HEK293T (cell line): ENCODE measurements around the gene MAFB.

Source experiments
- CTCF ChIA-PET: fragments of 350-600 bp; formaldehyde crosslinking; extraction: SDS; loops from one replicate; lab custom pipeline; 2021; ENCODE audit warnings: antibody characterized with exemption, inconsistent platforms; lab: Yijun Ruan, JAX
- POLR2A ChIA-PET: fragments of 350-600 bp; formaldehyde crosslinking; extraction: SDS; loops from one replicate; lab custom pipeline; 2020; ENCODE audit warnings: antibody characterized with exemption, inconsistent platforms; lab: Yijun Ruan, JAX
- DNase-seq: peaks from one replicate; pipeline ENCODE4 v3.0.0; 2012; ENCODE audit warnings: mixed read lengths; ENCODE audit errors: extremely low spot score
- ARNT ChIP-seq: fragments of 450-650 bp; IDR thresholded peaks from 2 replicates; pipeline ENCODE4 v1.6.1; 2017; ENCODE audit warnings: mild to moderate bottlenecking
- BHLHE40 ChIP-seq: fragments of 450-650 bp; IDR thresholded peaks from 2 replicates; pipeline ENCODE4 v1.6.1; 2016; ENCODE audit warnings: mild to moderate bottlenecking, moderate library complexity, borderline replicate concordance
- CTBP1 ChIP-seq: fragments of 450-650 bp; IDR thresholded peaks from 2 replicates; pipeline ENCODE4 v1.6.1; 2016; ENCODE audit warnings: borderline replicate concordance
- ELF4 ChIP-seq: fragments of 450-650 bp; IDR thresholded peaks from 2 replicates; pipeline ENCODE4 v1.6.1; 2017; ENCODE audit warnings: antibody characterized with exemption
- FOXA1 ChIP-seq: fragments of 450-650 bp; IDR thresholded peaks from 2 replicates; pipeline ENCODE4 v1.6.1; 2016; ENCODE audit warnings: mild to moderate bottlenecking
- FOXK2 ChIP-seq: fragments of 450-650 bp; IDR thresholded peaks from 2 replicates; pipeline ENCODE4 v1.6.1; 2016; ENCODE audit warnings: mild to moderate bottlenecking
- FOXM1 ChIP-seq: fragments of 450-650 bp; IDR thresholded peaks from 2 replicates; pipeline ENCODE4 v1.6.1; 2017; ENCODE audit warnings: mild to moderate bottlenecking, borderline replicate concordance
- HDGF ChIP-seq: fragments of 450-650 bp; IDR thresholded peaks from 2 replicates; pipeline ENCODE4 v1.6.1; 2017; ENCODE audit warnings: antibody characterized with exemption, borderline replicate concordance
- L3MBTL2 ChIP-seq: fragments of 450-650 bp; conservative IDR thresholded peaks from 2 replicates; pipeline ENCODE4 v1.6.1; 2016; ENCODE audit warnings: mild to moderate bottlenecking
- LEF1 ChIP-seq: fragments of 450-650 bp; IDR thresholded peaks from 2 replicates; pipeline ENCODE4 v1.6.1; 2017; ENCODE audit warnings: mild to moderate bottlenecking, borderline replicate concordance
- NFRKB ChIP-seq: fragments of 450-650 bp; IDR thresholded peaks from 2 replicates; pipeline ENCODE4 v1.6.1; 2016; ENCODE audit warnings: mild to moderate bottlenecking, moderate library complexity
- SP1 ChIP-seq: fragments of 450-650 bp; IDR thresholded peaks from 2 replicates; pipeline ENCODE4 v1.6.1; 2017
- SUZ12 ChIP-seq: fragments of 450-650 bp; IDR thresholded peaks from 2 replicates; pipeline ENCODE4 v1.6.1; 2016; ENCODE audit warnings: mild to moderate bottlenecking
- TARDBP ChIP-seq: fragments of 450-650 bp; IDR thresholded peaks from 2 replicates; pipeline ENCODE4 v1.6.1; 2016
- ZNF384 ChIP-seq: fragments of 450-650 bp; IDR thresholded peaks from 2 replicates; pipeline ENCODE4 v1.6.1; 2016
- TF ChIP-seq, protein P1 (sequence below): fragments of 450-650 bp; IDR thresholded peaks from 2 replicates; pipeline ENCODE4 v1.6.1; 2016

Gene MAFB

DNA sequence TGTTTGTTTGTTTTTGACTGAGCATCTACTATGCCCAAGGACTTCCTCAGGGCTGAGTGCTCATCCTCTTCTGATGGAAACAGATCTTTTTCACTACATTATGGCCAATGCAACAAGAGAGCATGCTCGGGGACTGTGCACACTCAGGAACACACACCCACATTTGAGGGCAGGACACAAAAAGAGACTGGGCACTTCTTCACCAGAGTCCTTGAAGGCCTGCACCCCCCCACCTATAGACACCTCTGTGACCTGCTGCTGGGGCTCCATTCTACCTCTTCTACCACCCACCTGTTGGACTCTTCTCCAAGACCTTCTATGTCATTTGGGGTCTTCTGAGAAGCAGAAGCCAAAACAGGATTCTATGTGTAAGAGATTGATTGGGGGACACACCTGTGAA, 9.2 kb upstream of the MAFB start:
- no peak for DNase-seq
- TF ChIP-seq CTBP1 = no peak
- TF ChIP-seq, protein P1, sequence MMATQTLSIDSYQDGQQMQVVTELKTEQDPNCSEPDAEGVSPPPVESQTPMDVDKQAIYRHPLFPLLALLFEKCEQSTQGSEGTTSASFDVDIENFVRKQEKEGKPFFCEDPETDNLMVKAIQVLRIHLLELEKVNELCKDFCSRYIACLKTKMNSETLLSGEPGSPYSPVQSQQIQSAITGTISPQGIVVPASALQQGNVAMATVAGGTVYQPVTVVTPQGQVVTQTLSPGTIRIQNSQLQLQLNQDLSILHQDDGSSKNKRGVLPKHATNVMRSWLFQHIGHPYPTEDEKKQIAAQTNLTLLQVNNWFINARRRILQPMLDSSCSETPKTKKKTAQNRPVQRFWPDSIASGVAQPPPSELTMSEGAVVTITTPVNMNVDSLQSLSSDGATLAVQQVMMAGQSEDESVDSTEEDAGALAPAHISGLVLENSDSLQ = no peak
- TF ChIP-seq FOXK2 = no peak
- no peak for TF ChIP-seq FOXA1
- no peak for TF ChIP-seq FOXM1
- no peak for TF ChIP-seq ZNF384
- no peak for TF ChIP-seq BHLHE40
- ChIA-PET CTCF (no interaction called here), POLR2A (no interaction called here)

DNA sequence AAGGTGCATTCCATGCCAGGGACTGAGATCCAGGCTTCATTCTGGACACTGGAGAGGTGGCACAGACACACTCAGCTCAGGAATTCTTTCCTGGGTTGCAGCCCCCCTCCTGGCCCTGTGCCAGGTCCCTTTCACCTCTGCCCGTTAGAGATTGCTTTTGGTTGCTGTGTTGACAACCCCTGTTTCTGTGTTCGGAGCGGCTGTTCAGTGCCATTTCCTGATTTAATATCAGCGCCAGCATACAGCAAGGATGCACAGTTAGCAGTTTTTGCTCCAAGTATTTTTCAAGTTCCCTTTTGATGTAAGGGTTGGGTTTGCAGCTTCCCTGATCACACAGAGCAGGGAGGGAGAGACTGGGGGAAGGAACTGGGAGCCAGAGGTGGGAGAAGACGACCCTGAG, 8.5 kb upstream of the MAFB start:
- ChIA-PET CTCF (no interaction called here), POLR2A (no interaction called here)
- DNase-seq = no peak
- TF ChIP-seq, protein P1 = no peak
- no peak for TF ChIP-seq FOXM1
- TF ChIP-seq TARDBP = no peak
- no peak for TF ChIP-seq LEF1
- no peak for TF ChIP-seq FOXA1
- TF ChIP-seq L3MBTL2 = no peak
- no peak for TF ChIP-seq CTBP1
- TF ChIP-seq BHLHE40 = no peak
- no peak for TF ChIP-seq SUZ12
- no peak for TF ChIP-seq ARNT
- TF ChIP-seq HDGF = no peak
- no peak for TF ChIP-seq NFRKB
- TF ChIP-seq ZNF384 = no peak
- TF ChIP-seq FOXK2 = no peak
- no peak for TF ChIP-seq SP1
- TF ChIP-seq ELF4 = no peak

- no peak for DNase-seq
- CTCF ChIA-PET = interaction anchor here (1.3 kb wide), 1 partner anchor 268 kb away, joined by 5 read pairs; no protein-coding TSS in a partner anchor
- no peak for TF ChIP-seq FOXM1
- no peak for TF ChIP-seq BHLHE40
- no peak for TF ChIP-seq FOXA1
- no peak for TF ChIP-seq L3MBTL2
- TF ChIP-seq, protein P1 = no peak
- TF ChIP-seq HDGF = no peak
- no peak for TF ChIP-seq ARNT
- TF ChIP-seq SP1 = no peak
- TF ChIP-seq ZNF384 = no peak
- no peak for TF ChIP-seq SUZ12
- TF ChIP-seq CTBP1 = no peak
- TF ChIP-seq NFRKB = no peak
- TF ChIP-seq FOXK2 = no peak
- TF ChIP-seq TARDBP = no peak
- no peak for TF ChIP-seq ELF4
- POLR2A ChIA-PET = no interaction called here
Measured at GRCh38 chr20:40695214-40695613, 6.2 kb upstream of the MAFB start.

GRCh38 chr20:40694246-40694645, 5.2 kb upstream of the MAFB start:
- DNase-seq = no peak
- POLR2A ChIA-PET = no interaction called here
- CTCF ChIA-PET = no interaction called here
- no peak for TF ChIP-seq HDGF
- no peak for TF ChIP-seq TARDBP
- no peak for TF ChIP-seq BHLHE40
- TF ChIP-seq, protein P1 = no peak
- no peak for TF ChIP-seq NFRKB
- no peak for TF ChIP-seq FOXA1
- TF ChIP-seq FOXK2 = no peak
- no peak for TF ChIP-seq L3MBTL2
- no peak for TF ChIP-seq LEF1

GRCh38 chr20:40692240-40693011, 3.4 kb upstream of the MAFB start:
- no peak for TF ChIP-seq SUZ12
- TF ChIP-seq FOXK2 = no peak
- no peak for TF ChIP-seq TARDBP
- no peak for TF ChIP-seq FOXM1
- TF ChIP-seq, protein P1 = no peak
- TF ChIP-seq ARNT = no peak
- no peak for TF ChIP-seq ZNF384
- TF ChIP-seq SP1 = no peak
- TF ChIP-seq LEF1 = no peak
- no peak for TF ChIP-seq BHLHE40
- ChIA-PET CTCF (no interaction called here), POLR2A (no interaction called here)
- DNase-seq = no peak
